GM13976 (cell line): ENCODE measurements around the gene SOWAHC.

ENCODE experiments used
- DNase-seq: peaks from one replicate; pipeline ENCODE4 v3.0.0; 2012; ENCODE audit warnings: low spot score
- in situ Hi-C: fragments of 300-500 bp; cut with MboI; formaldehyde crosslinking; loops from one replicate; pipeline ENCODE4 v1.12.0; 2022; ENCODE audit warnings: low sequenced_read_pairs, mixed read lengths, inconsistent platforms; ENCODE audit not compliant: unreplicated experiment
- TF ChIP-seq, protein P1 (sequence below): IDR thresholded peaks from 2 replicates; pipeline ENCODE4 v1.5.1; 2012; ENCODE audit warnings: borderline replicate concordance, mild to moderate bottlenecking; ENCODE audit not compliant: insufficient read depth; ENCODE audit errors: extremely low read depth, missing control alignments, control extremely low read depth

The SOWAHC gene

GRCh38 chr2:109645412-109646184, 31.4 kb downstream of the SOWAHC start:
- in situ Hi-C loops, result no loop called here
- DNase-seq, result no peak
- TF ChIP-seq, protein P1, sequence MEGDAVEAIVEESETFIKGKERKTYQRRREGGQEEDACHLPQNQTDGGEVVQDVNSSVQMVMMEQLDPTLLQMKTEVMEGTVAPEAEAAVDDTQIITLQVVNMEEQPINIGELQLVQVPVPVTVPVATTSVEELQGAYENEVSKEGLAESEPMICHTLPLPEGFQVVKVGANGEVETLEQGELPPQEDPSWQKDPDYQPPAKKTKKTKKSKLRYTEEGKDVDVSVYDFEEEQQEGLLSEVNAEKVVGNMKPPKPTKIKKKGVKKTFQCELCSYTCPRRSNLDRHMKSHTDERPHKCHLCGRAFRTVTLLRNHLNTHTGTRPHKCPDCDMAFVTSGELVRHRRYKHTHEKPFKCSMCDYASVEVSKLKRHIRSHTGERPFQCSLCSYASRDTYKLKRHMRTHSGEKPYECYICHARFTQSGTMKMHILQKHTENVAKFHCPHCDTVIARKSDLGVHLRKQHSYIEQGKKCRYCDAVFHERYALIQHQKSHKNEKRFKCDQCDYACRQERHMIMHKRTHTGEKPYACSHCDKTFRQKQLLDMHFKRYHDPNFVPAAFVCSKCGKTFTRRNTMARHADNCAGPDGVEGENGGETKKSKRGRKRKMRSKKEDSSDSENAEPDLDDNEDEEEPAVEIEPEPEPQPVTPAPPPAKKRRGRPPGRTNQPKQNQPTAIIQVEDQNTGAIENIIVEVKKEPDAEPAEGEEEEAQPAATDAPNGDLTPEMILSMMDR, result no peak

DNA sequence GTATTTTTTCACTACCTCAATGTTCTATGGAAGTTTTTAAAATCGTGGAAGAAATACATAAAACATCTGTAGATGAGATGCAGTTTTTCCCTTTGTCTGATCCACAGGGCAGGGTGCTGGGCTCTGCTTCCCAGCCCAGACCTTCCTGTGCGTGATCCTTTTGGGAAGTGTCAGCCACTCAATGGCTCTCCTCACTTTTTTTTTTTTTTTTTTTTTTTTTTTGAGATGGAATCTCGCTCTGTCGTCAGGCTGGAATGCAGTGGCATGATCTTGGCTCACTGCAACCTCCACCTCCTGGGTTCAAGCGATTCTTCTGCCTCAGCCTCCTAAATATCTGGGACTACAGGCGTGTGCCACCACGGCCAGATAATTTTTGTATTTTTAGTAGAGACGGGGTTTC, 32.8 kb downstream of the SOWAHC start:
- in situ Hi-C loops, result no loop called here
- TF ChIP-seq, protein P1, result no peak

GRCh38 chr2:109647636-109648035, 33.5 kb downstream of the SOWAHC start:
- TF ChIP-seq, protein P1, result no peak
- in situ Hi-C loops, result no loop called here
- DNase-seq, result no peak

More for the DNA sequence above, 32.8 kb downstream of the SOWAHC start:
- DNase-seq, result no peak

- DNase-seq, result no peak
- in situ Hi-C loops, result no loop called here
- TF ChIP-seq, protein P1, result no peak
Observed at GRCh38 chr2:109648041-109648527, 33.9 kb downstream of the SOWAHC start.

DNA sequence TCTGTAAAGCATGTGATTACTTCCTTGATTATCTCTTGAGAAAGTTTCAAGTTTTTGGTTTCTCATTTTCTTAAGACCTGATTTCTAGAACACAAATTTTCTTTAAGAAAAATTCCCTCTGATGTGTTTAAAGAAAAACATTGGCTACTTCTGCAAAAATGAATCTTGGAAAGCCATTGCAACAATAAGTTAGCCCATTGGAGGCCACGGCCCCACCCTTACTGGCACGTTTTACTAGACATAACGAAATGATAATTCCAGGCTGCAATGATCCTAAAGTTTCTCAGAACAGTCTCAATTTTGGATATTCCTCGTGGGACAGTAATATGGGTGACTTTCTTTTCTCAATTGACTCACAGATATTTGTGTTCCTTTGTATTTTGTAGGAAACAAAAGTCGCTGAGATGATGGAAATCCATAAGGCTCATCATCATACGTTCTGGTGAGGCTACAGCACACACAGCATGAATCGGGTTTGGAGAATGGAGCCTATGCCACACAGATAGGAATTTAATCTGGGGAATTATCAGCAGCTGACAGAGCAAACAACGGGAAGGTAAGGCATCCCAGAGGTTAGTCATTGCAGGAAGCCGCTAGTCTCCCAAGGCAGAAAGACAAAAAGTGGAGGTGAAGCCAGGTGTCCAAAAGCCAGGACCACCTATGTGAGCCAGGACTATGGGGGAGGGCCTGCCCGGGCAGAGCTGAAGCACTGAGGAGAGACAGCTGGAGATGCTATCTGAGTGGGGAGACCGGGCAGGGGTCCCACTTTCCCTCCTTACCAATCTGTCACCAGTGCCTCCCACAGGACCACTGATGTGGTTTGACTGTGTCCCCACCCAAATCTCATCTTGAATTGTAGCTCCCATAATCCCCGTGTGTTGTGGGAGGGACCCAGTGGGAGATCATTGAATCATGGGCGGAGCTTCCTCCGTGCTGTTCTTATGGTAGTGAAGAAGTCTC, 35.9 kb downstream of the SOWAHC start:
- in situ Hi-C loops, result no loop called here
- DNase-seq, result no peak
- TF ChIP-seq, protein P1, result no peak

- in situ Hi-C loops, result no loop called here
- TF ChIP-seq, protein P1, result no peak
- DNase-seq, result no peak
Observed at GRCh38 chr2:109654326-109655050, 40.3 kb downstream of the SOWAHC start.
